ENCODE measurements around the gene LHX1.

DNA sequence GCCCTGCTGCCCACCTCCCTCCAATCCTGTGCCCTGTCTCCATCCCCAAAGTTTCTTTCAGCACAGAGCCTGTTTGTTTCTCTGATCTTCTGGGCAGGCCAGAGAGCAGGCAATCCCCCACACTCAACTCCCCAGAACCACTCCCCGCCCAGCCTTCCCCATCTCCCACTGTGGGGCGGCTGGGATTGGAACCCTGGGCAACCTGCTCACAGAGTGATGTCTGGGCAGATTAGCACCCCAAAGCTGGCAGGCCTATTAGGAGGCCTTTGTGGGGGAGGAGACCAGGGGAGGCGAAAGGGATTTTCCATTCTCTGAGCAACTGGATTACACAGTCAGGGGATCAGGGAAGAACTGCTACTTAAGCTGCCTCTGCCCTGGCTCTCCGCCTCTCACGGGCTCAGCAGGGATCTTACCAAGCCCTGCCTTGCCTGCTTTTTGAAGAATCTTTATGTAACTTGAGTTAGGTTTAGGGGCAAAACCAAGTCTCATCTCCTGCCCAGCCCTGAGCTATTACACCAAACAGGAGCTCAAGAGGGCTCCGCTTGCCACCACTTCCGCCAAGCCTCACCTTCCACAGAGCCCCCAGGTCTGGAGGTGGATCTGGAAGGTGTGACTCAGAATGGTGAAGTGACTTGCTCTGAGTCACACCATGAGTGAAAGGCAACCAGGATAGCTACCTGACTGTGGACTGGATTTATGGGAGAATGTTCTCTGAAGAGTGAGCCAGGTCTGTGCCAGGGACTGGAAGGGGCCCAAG, 16.0 kb upstream of the LHX1 start:
- TF ChIP-seq, protein P1, sequence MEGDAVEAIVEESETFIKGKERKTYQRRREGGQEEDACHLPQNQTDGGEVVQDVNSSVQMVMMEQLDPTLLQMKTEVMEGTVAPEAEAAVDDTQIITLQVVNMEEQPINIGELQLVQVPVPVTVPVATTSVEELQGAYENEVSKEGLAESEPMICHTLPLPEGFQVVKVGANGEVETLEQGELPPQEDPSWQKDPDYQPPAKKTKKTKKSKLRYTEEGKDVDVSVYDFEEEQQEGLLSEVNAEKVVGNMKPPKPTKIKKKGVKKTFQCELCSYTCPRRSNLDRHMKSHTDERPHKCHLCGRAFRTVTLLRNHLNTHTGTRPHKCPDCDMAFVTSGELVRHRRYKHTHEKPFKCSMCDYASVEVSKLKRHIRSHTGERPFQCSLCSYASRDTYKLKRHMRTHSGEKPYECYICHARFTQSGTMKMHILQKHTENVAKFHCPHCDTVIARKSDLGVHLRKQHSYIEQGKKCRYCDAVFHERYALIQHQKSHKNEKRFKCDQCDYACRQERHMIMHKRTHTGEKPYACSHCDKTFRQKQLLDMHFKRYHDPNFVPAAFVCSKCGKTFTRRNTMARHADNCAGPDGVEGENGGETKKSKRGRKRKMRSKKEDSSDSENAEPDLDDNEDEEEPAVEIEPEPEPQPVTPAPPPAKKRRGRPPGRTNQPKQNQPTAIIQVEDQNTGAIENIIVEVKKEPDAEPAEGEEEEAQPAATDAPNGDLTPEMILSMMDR (IDR thresholded peaks at IDR 0.05; ENCODE audit: poor library complexity, severe bottlenecking), result no peak
- TF ChIP-seq, protein P2, sequence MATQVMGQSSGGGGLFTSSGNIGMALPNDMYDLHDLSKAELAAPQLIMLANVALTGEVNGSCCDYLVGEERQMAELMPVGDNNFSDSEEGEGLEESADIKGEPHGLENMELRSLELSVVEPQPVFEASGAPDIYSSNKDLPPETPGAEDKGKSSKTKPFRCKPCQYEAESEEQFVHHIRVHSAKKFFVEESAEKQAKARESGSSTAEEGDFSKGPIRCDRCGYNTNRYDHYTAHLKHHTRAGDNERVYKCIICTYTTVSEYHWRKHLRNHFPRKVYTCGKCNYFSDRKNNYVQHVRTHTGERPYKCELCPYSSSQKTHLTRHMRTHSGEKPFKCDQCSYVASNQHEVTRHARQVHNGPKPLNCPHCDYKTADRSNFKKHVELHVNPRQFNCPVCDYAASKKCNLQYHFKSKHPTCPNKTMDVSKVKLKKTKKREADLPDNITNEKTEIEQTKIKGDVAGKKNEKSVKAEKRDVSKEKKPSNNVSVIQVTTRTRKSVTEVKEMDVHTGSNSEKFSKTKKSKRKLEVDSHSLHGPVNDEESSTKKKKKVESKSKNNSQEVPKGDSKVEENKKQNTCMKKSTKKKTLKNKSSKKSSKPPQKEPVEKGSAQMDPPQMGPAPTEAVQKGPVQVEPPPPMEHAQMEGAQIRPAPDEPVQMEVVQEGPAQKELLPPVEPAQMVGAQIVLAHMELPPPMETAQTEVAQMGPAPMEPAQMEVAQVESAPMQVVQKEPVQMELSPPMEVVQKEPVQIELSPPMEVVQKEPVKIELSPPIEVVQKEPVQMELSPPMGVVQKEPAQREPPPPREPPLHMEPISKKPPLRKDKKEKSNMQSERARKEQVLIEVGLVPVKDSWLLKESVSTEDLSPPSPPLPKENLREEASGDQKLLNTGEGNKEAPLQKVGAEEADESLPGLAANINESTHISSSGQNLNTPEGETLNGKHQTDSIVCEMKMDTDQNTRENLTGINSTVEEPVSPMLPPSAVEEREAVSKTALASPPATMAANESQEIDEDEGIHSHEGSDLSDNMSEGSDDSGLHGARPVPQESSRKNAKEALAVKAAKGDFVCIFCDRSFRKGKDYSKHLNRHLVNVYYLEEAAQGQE (IDR thresholded peaks at IDR 0.05; ENCODE audit: borderline replicate concordance), result no peak
- TF ChIP-seq POLR2AphosphoS5 (IDR thresholded peaks at IDR 0.05), result no peak
- no peak for TF ChIP-seq EP300 (conservative IDR thresholded peaks at IDR 0.05; ENCODE audit: poor library complexity, severe bottlenecking)
- TF ChIP-seq RAD21 (conservative IDR thresholded peaks at IDR 0.05), result no peak
